H1 (cell line): Measurements from ENCODE around the gene SLC24A3. TPM values are rescaled to one million over a fixed set of nuclear protein-coding genes. Genes with fewer than 3 reads are reported as not detected.

ENCODE experiments used
- CTCF ChIA-PET: fragments of 300-600 bp; sonication (Branson Sonifier 250); formaldehyde crosslinking; loops from one replicate; lab custom pipeline; 2021; ENCODE audit not compliant: partially characterized antibody; lab: Charles Lee
- POLR2A ChIA-PET: fragments of 300-600 bp; sonication (Branson Sonifier 250); formaldehyde crosslinking; loops from one replicate; lab custom pipeline; 2021; ENCODE audit warnings: inconsistent platforms; ENCODE audit not compliant: partially characterized antibody; lab: Charles Lee
- DNase-seq, 2 experiments: peaks; one replicate each; pipeline versions ENCODE4 v3.0.0 to v3.0.0-alpha.2; 2010 to 2022; ENCODE audit warnings: low spot score in 2 of 2, low read depth in 1 of 2, mixed read lengths in 1 of 2
- FAIRE-seq: peaks from 2 replicates; lab custom pipeline; 2011; peaks lifted over from hg19 to GRCh38; lab: Jason Lieb, UNC
- H2AFZ ChIP-seq: 2 replicates; pipeline ENCODE4 v1.8.1; 2012; ENCODE audit warnings: low read length, inconsistent platforms
- H2AK5ac ChIP-seq: 2 replicates; pipeline ENCODE4 v1.6.1; 2013; ENCODE audit warnings: low read depth, low read length
- H2BK120ac ChIP-seq: replicated peaks from 2 replicates; pipeline ENCODE3; 2013; ENCODE audit warnings: low read depth, low read length, inconsistent platforms
- H2BK12ac ChIP-seq: 2 replicates; pipeline ENCODE4 v1.6.1; 2013; ENCODE audit warnings: low read depth, low read length
- H2BK15ac ChIP-seq: 2 replicates; pipeline ENCODE4 v1.6.1; 2013; ENCODE audit warnings: low read length
- H2BK20ac ChIP-seq: 2 replicates; pipeline ENCODE4 v1.6.1; 2013; ENCODE audit warnings: low read length
- H2BK5ac ChIP-seq: 2 replicates; pipeline ENCODE4 v1.6.1; 2013; ENCODE audit warnings: low read depth, low read length
- H3K14ac ChIP-seq: 2 replicates; pipeline ENCODE4 v1.6.1; 2013; ENCODE audit warnings: inconsistent platforms; ENCODE audit not compliant: insufficient read length
- H3K18ac ChIP-seq: 2 replicates; pipeline ENCODE4 v1.6.1; 2013; ENCODE audit warnings: low read length; ENCODE audit errors: extremely low read depth
- H3K23ac ChIP-seq: 2 replicates; pipeline ENCODE4 v1.6.1; 2013; ENCODE audit warnings: inconsistent platforms; ENCODE audit not compliant: insufficient read length
- H3K23me2 ChIP-seq: 2 replicates; pipeline ENCODE4 v1.6.1; 2013; ENCODE audit warnings: low read depth, low read length
- H3K27ac ChIP-seq: 2 replicates; pipeline ENCODE4 v1.6.1; 2011; ENCODE audit warnings: low read depth, low read length, inconsistent platforms
- H3K27me3 ChIP-seq, 4 experiments: replicated peaks in 1 of 4; 1 replicate in 1 of 4; 2 replicates in 3 of 4; pipeline versions ENCODE4 v1.6.1 to v1.8.1; 2011 to 2013; ENCODE audit warnings: low read length in 3 of 4, mild to moderate bottlenecking in 3 of 4, inconsistent platforms in 2 of 4, mixed read lengths in 2 of 4, moderate library complexity in 1 of 4; ENCODE audit not compliant: control insufficient read depth in 3 of 4, insufficient read depth in 3 of 4; ENCODE audit errors: extremely low read depth in 1 of 4
- H3K36me3 ChIP-seq, 4 experiments: 2 replicates each; pipeline versions ENCODE4 v1.6.1 to v1.8.1; 2011 to 2013; ENCODE audit warnings: mild to moderate bottlenecking in 4 of 4, low read length in 3 of 4, moderate library complexity in 2 of 4, control low read depth in 1 of 4, inconsistent platforms in 1 of 4; ENCODE audit not compliant: insufficient read depth in 4 of 4, control insufficient read depth in 2 of 4
- H3K4ac ChIP-seq: replicated peaks from 2 replicates; pipeline ENCODE3; 2013; ENCODE audit warnings: low read length, low read depth, mixed read lengths, inconsistent platforms; ENCODE audit not compliant: insufficient read length
- H3K4me1 ChIP-seq, 4 experiments: replicated peaks in 1 of 4; 1 replicate in 1 of 4; 2 replicates in 3 of 4; pipeline versions ENCODE4 v1.6.1 to v1.8.1; 2011 to 2013; ENCODE audit warnings: low read length in 3 of 4, inconsistent platforms in 2 of 4, mixed read lengths in 1 of 4; ENCODE audit not compliant: insufficient read depth in 4 of 4, control insufficient read depth in 3 of 4
- H3K4me2 ChIP-seq, 2 experiments: 2 replicates each; pipeline versions ENCODE4 v1.6.1 to v1.8.1; 2011 to 2013; ENCODE audit warnings: low read depth in 2 of 2, low read length in 2 of 2, control low read depth in 1 of 2, inconsistent platforms in 1 of 2, mild to moderate bottlenecking in 1 of 2; ENCODE audit not compliant: insufficient read depth in 1 of 2
- H3K4me3 ChIP-seq, 4 experiments: fragments of 200-600, 300-600 bp in 1 of 4; sonication (generic), shearing (Covaris generic), sonication (Bioruptor Twin) in 1 of 4; 2 replicates each; pipeline versions ENCODE4 v1.5.1 to v1.8.1; 2011 to 2016; ENCODE audit warnings: low read length in 4 of 4, low read depth in 3 of 4, control low read depth in 2 of 4, inconsistent platforms in 2 of 4, mild to moderate bottlenecking in 2 of 4, mixed read lengths in 1 of 4, moderate library complexity in 1 of 4; ENCODE audit not compliant: insufficient read depth in 2 of 4; ENCODE audit errors: extremely low read depth in 1 of 4
- H3K56ac ChIP-seq: replicated peaks from 2 replicates; pipeline ENCODE3; 2013; ENCODE audit warnings: low read depth, mild to moderate bottlenecking, mixed read lengths, low read length, inconsistent platforms; ENCODE audit not compliant: insufficient read length
- H3K79me1 ChIP-seq: 2 replicates; pipeline ENCODE4 v1.6.1; 2013; ENCODE audit warnings: low read depth, low read length, control low read depth
- H3K79me2 ChIP-seq, 2 experiments: 2 replicates each; pipeline versions ENCODE4 v1.6.1 to v1.8.1; 2012 to 2013; ENCODE audit warnings: low read length in 2 of 2, mild to moderate bottlenecking in 2 of 2, inconsistent platforms in 1 of 2; ENCODE audit not compliant: insufficient read depth in 2 of 2, control insufficient read depth in 1 of 2
- H3K9ac ChIP-seq, 4 experiments: replicated peaks in 1 of 4; 1 replicate in 1 of 4; 2 replicates in 3 of 4; pipeline versions ENCODE4 v1.6.1 to v1.8.1; 2011 to 2013; ENCODE audit warnings: low read depth in 3 of 4, low read length in 3 of 4, control low read depth in 2 of 4, mild to moderate bottlenecking in 2 of 4, moderate library complexity in 2 of 4, inconsistent platforms in 1 of 4; ENCODE audit errors: extremely low read depth in 1 of 4
- H3K9me3 ChIP-seq, 2 experiments: 2 replicates each; pipeline versions ENCODE4 v1.6.1 to v1.8.1; 2012 to 2013; ENCODE audit warnings: mild to moderate bottlenecking in 2 of 2, moderate library complexity in 2 of 2, control low read depth in 1 of 2, inconsistent platforms in 1 of 2, low read depth in 1 of 2, low read length in 1 of 2, mixed read lengths in 1 of 2; ENCODE audit not compliant: insufficient read depth in 2 of 2
- H4K20me1 ChIP-seq, 2 experiments: replicated peaks in 1 of 2; 2 replicates each; pipeline versions ENCODE3 to v1.8.1; 2011 to 2013; ENCODE audit warnings: inconsistent platforms in 2 of 2, low read length in 2 of 2, mild to moderate bottlenecking in 1 of 2; ENCODE audit not compliant: insufficient read depth in 2 of 2, control insufficient read depth in 1 of 2
- H4K5ac ChIP-seq: 2 replicates; pipeline ENCODE4 v1.6.1; 2013; ENCODE audit warnings: low read length, low read depth, mixed read lengths, inconsistent platforms; ENCODE audit not compliant: insufficient read length
- H4K8ac ChIP-seq: 2 replicates; pipeline ENCODE4 v1.8.0; 2013; ENCODE audit warnings: mild to moderate bottlenecking, moderate library complexity, low read length, inconsistent platforms; ENCODE audit not compliant: insufficient read depth; ENCODE audit errors: extremely low read depth
- H4K91ac ChIP-seq: replicated peaks from 2 replicates; pipeline ENCODE3; 2013; ENCODE audit warnings: low read length, mixed read lengths, inconsistent platforms; ENCODE audit not compliant: insufficient read length
- BRCA1 ChIP-seq: IDR thresholded peaks from 2 replicates; pipeline ENCODE4 v1.6.1; 2012; ENCODE audit warnings: low read depth, low read length, improper control_type of control experiment
- EGR1 ChIP-seq: IDR thresholded peaks from 2 replicates; pipeline ENCODE4 v1.6.1; 2011; ENCODE audit warnings: low read depth, low read length, borderline replicate concordance
- EP300 ChIP-seq, 2 experiments: IDR thresholded peaks; 1 replicate in 1 of 2; 2 replicates in 1 of 2; pipeline ENCODE4 v1.6.1; 2011 to 2012; ENCODE audit warnings: low read depth in 2 of 2, low read length in 2 of 2, mild to moderate bottlenecking in 2 of 2, borderline replicate concordance in 1 of 2, inconsistent platforms in 1 of 2, moderate library complexity in 1 of 2
- RAD21 ChIP-seq, 2 experiments: IDR thresholded peaks in 1 of 2; conservative IDR thresholded peaks in 1 of 2; 2 replicates each; pipeline ENCODE4 v1.6.1; 2011; ENCODE audit warnings: low read depth in 2 of 2, low read length in 2 of 2, improper control_type of control experiment in 1 of 2, inconsistent platforms in 1 of 2, mild to moderate bottlenecking in 1 of 2, moderate library complexity in 1 of 2
- RBBP5 ChIP-seq: IDR thresholded peaks from 2 replicates; pipeline ENCODE4 v1.7.1; 2012; ENCODE audit warnings: low read depth, mild to moderate bottlenecking, inconsistent platforms, low read length, moderate library complexity, borderline replicate concordance
- TBP ChIP-seq: IDR thresholded peaks from 2 replicates; pipeline ENCODE4 v1.6.1; 2011; ENCODE audit warnings: low read depth, low read length, improper control_type of control experiment
- WGBS, 2 experiments: shearing (Covaris generic) in 1 of 2; methylation state at CpG; one replicate each; pipeline versions ENCODE4 v1.1.6 to v1.1.7; 2013 to 2015; ENCODE audit warnings: low lambda C conversion rate in 2 of 2, mixed read lengths in 2 of 2, inconsistent platforms in 1 of 2, low coverage in 1 of 2, missing lambda C conversion rate in 1 of 2; ENCODE audit not compliant: insufficient replicate concordance in 2 of 2, insufficient coverage in 1 of 2, insufficient read length in 1 of 2; ENCODE audit errors: extremely low coverage in 1 of 2, missing lambda C conversion rate in 1 of 2; 5-methylcytosine and 5-hydroxymethylcytosine counted together
- polyA plus RNA-seq, 7 experiments: library from polyadenylated mRNA; depleted of rRNA in 3 of 7; stranded (reverse) in 5 of 7; unstranded in 2 of 7; fragments of >200 nt in 5 of 7; fragments of 200-250 nt in 2 of 7; gene quantifications; 1 replicate in 5 of 7; 2 replicates in 1 of 7; 4 replicates in 1 of 7; pipeline versions ENCODE4 v1.2.1 to v1.2.3, GENCODE V29; 2011 to 2013; ENCODE audit warnings: missing spikeins in 2 of 7, mixed read lengths in 2 of 7
- total RNA-seq: library from RNA; stranded (reverse); fragmentation: NEBNext Ultra II Directional; extraction: Animal tissue kit (Norgen Biotek cat#: 25700); gene quantifications from 2 replicates; pipeline ENCODE4 v1.2.1, GENCODE V29; 2021
- TF ChIP-seq, protein P1 (sequence below): IDR thresholded peaks from 2 replicates; pipeline ENCODE4 v1.6.1; 2011; ENCODE audit warnings: low read length, improper control_type of control experiment

Gene SLC24A3
- total and polyA plus RNA-seq, 2 of the 8 experiments (the other 6 are each of a cell fraction or from before 2014, with no cell fraction given), result 4.5 to 6.3 TPM

DNA sequence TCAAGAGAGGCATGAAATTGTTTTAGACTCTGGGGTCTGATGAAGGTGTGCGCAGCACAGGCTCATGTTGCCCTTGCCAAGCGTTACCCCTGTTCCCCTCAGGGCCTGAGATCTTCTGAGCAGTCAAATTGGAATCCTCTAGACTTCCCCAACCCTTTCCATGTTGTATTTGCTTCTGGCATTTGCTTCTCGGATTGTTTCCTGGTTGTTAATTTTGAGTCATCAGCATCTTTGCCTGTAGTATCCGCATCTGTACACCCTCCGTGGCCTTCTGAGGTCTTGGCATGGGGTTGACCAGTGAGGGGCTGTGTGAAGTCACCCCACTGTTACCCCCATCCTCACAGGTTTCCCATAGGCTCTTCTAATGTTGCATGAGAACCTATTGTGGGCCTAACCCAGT lies 40.9 kb downstream of the SLC24A3 start:
- ChIA-PET POLR2A (no interaction called here), CTCF (interaction anchor here (0.7 kb wide), 1 partner anchor 37 kb away, joined by 3 read pairs; no protein-coding TSS in a partner anchor)
- H3K18ac ChIP-seq, result no peak overlapping the region
- H3K23ac ChIP-seq, result no peak overlapping the region
- H3K27me3 ChIP-seq, result no peaks in the 10 kb centered on the region
- H4K20me1 ChIP-seq, result no peaks in the 10 kb centered on the region
- H2BK15ac ChIP-seq, result no peak overlapping the region
- no peak overlapping the region for H3K4me3 ChIP-seq
- no peak overlapping the region for H4K5ac ChIP-seq
- H4K91ac ChIP-seq, result no peak overlapping the region
- H2BK120ac ChIP-seq, result no peak overlapping the region
- no peak overlapping the region for H2AFZ ChIP-seq
- no peak overlapping the region for H4K8ac ChIP-seq
- no peak overlapping the region for H2BK20ac ChIP-seq
- no peaks in the 10 kb centered on the region for H3K9me3 ChIP-seq
- H3K9ac ChIP-seq, result no peak overlapping the region
- no peak overlapping the region for H2AK5ac ChIP-seq
- H3K14ac ChIP-seq, result no peak overlapping the region
- 88% methylated on average over 5 of the region's 5 CpGs; no CpG with 5 or more reads in 1 of the 2 experiments for WGBS, 2 experiments
- H3K4me2 ChIP-seq, result no peak overlapping the region
- H3K27ac ChIP-seq, result no peak overlapping the region
- DNase-seq (peak in 1 of 2 experiments; percentile 17), FAIRE-seq (no peak)
- no peaks in the 10 kb centered on the region; the same call in 1 of the 2 replicates for H3K79me1 ChIP-seq
- no peak overlapping the region for H2BK5ac ChIP-seq
- no peaks in the 10 kb centered on the region for H3K4me1 ChIP-seq
- no peak overlapping the region for H2BK12ac ChIP-seq
- TF ChIP-seq TBP (no peak), BRCA1 (no peak), RAD21 (IDR thresholded peaks at IDR 0.05 in 1 of 2, conservative IDR thresholded peaks at IDR 0.05 in 1 of 2; ENCODE audit: low read depth in 2 of 2, low read length in 2 of 2) (no peak), EGR1 (no peak), RBBP5 (no peak), EP300 (IDR thresholded peaks at IDR 0.05; ENCODE audit: borderline replicate concordance in 1 of 2, low read depth in 2 of 2, low read length in 2 of 2) (no peak)
- TF ChIP-seq, protein P1, sequence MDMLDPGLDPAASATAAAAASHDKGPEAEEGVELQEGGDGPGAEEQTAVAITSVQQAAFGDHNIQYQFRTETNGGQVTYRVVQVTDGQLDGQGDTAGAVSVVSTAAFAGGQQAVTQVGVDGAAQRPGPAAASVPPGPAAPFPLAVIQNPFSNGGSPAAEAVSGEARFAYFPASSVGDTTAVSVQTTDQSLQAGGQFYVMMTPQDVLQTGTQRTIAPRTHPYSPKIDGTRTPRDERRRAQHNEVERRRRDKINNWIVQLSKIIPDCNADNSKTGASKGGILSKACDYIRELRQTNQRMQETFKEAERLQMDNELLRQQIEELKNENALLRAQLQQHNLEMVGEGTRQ, result no peak
- no peaks in the 10 kb centered on the region for H3K36me3 ChIP-seq
- no peak overlapping the region for H3K56ac ChIP-seq
- H3K23me2 ChIP-seq, result no peaks in the 10 kb centered on the region
- no peaks in the 10 kb centered on the region for H3K79me2 ChIP-seq
- no peak overlapping the region for H3K4ac ChIP-seq
